Kidney (tissue), 14 donors: Measurements from ENCODE around the gene NDE1. TPM values are rescaled to one million over a fixed set of nuclear protein-coding genes. Genes with fewer than 3 reads are reported as not detected.
A peak's percentile ranks its signal among the peaks of the same experiment; 100 is the strongest.

Experiments
- DNase-seq, 5 donors: peaks; one replicate each; pipeline ENCODE4 v3.0.0-alpha.2; 2013 to 2020
- FAIRE-seq: peaks from 2 replicates; lab custom pipeline; 2012; peaks lifted over from hg19 to GRCh38; lab: Jason Lieb, UNC
- H3K27ac ChIP-seq, 2 donors: one replicate each; pipeline ENCODE4 v1.7.0; 2013; ENCODE audit warnings: low read depth in 2 of 2, low read length in 2 of 2, inconsistent platforms in 1 of 2
- H3K27me3 ChIP-seq: one replicate; pipeline ENCODE4 v1.7.1; 2013; ENCODE audit warnings: low read length, inconsistent platforms; ENCODE audit not compliant: control insufficient read depth, insufficient read depth
- H3K36me3 ChIP-seq, 3 donors: one replicate each; pipeline versions ENCODE4 v1.7.0 to v1.7.1; 2013; ENCODE audit warnings: low read length in 3 of 3, control low read depth in 1 of 3, inconsistent platforms in 1 of 3; ENCODE audit not compliant: insufficient read depth in 3 of 3, control insufficient read depth in 2 of 3
- H3K4me1 ChIP-seq, 3 donors: one replicate each; pipeline versions ENCODE4 v1.7.0 to v1.7.1; 2013; ENCODE audit warnings: low read length in 3 of 3, inconsistent platforms in 1 of 3, low read depth in 1 of 3; ENCODE audit not compliant: control insufficient read depth in 2 of 3, insufficient read depth in 2 of 3
- H3K4me3 ChIP-seq, 3 donors: one replicate each; pipeline versions ENCODE4 v1.7.0 to v1.8.1; 2013; ENCODE audit warnings: low read length in 3 of 3, control low read depth in 1 of 3, inconsistent platforms in 1 of 3
- H3K9ac ChIP-seq, 3 donors: one replicate each; pipeline versions ENCODE4 v1.7.0 to v1.7.1; 2013; ENCODE audit warnings: low read length in 3 of 3, control low read depth in 1 of 3, inconsistent platforms in 1 of 3
- H3K9me3 ChIP-seq, 3 donors: one replicate each; pipeline versions ENCODE4 v1.7.0 to v1.7.1; 2013; ENCODE audit warnings: low read length in 3 of 3, control low read depth in 1 of 3, inconsistent platforms in 1 of 3; ENCODE audit not compliant: control insufficient read depth in 2 of 3, insufficient read depth in 1 of 3
- intact Hi-C: fragments of 100-400 bp; cut with DNase I; formaldehyde crosslinking; loops from one replicate; pipeline ENCODE4 v1.11.1; 2022
- polyA plus RNA-seq: library from polyadenylated mRNA; stranded (reverse); fragments of 350-450 nt; fragmentation: Illumina TruSeq; extraction: RNeasy Lipid Tissue Mini Kit (QIAGEN cat#74804); gene quantifications from one replicate; pipeline ENCODE4 v1.2.3, GENCODE V29; 2014; ENCODE audit warnings: low read depth, low replicate concordance; ENCODE audit not compliant: insufficient read depth
- total RNA-seq: library from RNA; stranded (reverse); fragmentation: NEBNext Ultra II Directional; extraction: Animal tissue kit (Norgen Biotek cat#: 25700); gene quantifications from one replicate; pipeline ENCODE4 v1.2.1, GENCODE V29; 2021
- TF ChIP-seq, protein P1 (sequence below): IDR thresholded peaks from 3 replicates; pipeline ENCODE4 v1.5.1; 2012; ENCODE audit warnings: mild to moderate bottlenecking, moderate library complexity, borderline replicate concordance; ENCODE audit not compliant: insufficient read depth; ENCODE audit errors: extremely low read depth
- donor health status: control.
- donor health status: control.
- donor health status: control.
- donor health status: control.
- donor health status: control.
- donor health status: DM: yes; HTN: yes; CAD: no.
- donor health status: Normal renal cell carcinoma (clear cell type).

Gene NDE1
- total and polyA plus RNA-seq, 2 donors from 2014 or later = 4.6 to 31.7 TPM

GRCh38 chr16:15752717-15753488, 102.9 kb downstream of the NDE1 start:
- no peak overlapping the region for H3K27ac ChIP-seq
- H3K9ac ChIP-seq = no peak overlapping the region
- FAIRE-seq = no peak
- peak in 1 of 5 donors; percentile 15 for DNase-seq
- H3K4me1 ChIP-seq = no peaks in the 10 kb centered on the region
- no peak overlapping the region for H3K4me3 ChIP-seq
- H3K36me3 ChIP-seq = no peaks in the 10 kb centered on the region
- no peaks in the 10 kb centered on the region for H3K9me3 ChIP-seq
- H3K27me3 ChIP-seq = no peaks in the 10 kb centered on the region
- TF ChIP-seq, protein P1, sequence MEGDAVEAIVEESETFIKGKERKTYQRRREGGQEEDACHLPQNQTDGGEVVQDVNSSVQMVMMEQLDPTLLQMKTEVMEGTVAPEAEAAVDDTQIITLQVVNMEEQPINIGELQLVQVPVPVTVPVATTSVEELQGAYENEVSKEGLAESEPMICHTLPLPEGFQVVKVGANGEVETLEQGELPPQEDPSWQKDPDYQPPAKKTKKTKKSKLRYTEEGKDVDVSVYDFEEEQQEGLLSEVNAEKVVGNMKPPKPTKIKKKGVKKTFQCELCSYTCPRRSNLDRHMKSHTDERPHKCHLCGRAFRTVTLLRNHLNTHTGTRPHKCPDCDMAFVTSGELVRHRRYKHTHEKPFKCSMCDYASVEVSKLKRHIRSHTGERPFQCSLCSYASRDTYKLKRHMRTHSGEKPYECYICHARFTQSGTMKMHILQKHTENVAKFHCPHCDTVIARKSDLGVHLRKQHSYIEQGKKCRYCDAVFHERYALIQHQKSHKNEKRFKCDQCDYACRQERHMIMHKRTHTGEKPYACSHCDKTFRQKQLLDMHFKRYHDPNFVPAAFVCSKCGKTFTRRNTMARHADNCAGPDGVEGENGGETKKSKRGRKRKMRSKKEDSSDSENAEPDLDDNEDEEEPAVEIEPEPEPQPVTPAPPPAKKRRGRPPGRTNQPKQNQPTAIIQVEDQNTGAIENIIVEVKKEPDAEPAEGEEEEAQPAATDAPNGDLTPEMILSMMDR = no peak
- intact Hi-C loops = no loop called here

DNA sequence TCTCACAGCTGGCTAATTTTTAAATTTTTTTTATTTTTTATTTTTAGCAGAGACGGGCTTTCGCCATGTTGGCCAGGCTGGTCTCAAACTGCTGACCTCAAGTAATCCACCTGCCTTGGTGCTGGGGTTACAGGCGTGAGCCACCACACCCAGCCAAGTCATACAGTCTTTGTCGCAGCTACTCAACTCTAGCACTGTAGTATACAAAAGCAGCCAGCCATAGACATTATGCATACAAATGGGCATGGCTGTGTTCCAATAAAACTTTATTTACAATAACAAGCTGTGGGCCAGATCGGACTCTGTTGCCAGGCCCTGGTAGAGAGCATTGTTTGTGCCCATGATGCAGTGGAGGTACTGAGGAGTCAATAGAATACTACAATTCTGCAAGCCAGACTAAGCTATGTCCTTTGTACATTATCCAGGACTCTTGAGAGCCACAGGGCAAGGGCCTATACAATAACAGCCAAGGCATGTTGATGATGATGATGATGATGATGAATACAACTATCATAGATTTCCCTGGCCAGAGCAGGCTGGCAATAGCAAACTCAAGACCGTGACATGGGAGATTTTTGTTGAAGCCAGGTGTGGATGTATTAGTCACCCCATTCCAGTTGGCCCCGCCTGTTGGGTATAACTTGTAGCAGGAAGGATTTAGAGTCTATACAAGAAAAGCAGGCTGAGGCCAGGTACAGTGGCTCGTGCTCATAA, 104.9 kb downstream of the NDE1 start:
- DNase-seq (peak in 1 of 5 donors; percentile 4), FAIRE-seq (no peak)
- no peaks in the 10 kb centered on the region for H3K36me3 ChIP-seq
- no peaks in the 10 kb centered on the region for H3K4me1 ChIP-seq
- TF ChIP-seq, protein P1 = no peak
- intact Hi-C loops = no loop called here
- no peak overlapping the region for H3K9ac ChIP-seq
- no peak overlapping the region for H3K27ac ChIP-seq
- H3K27me3 ChIP-seq = no peaks in the 10 kb centered on the region
- H3K4me3 ChIP-seq = no peak overlapping the region
- H3K9me3 ChIP-seq = no peaks in the 10 kb centered on the region

DNA sequence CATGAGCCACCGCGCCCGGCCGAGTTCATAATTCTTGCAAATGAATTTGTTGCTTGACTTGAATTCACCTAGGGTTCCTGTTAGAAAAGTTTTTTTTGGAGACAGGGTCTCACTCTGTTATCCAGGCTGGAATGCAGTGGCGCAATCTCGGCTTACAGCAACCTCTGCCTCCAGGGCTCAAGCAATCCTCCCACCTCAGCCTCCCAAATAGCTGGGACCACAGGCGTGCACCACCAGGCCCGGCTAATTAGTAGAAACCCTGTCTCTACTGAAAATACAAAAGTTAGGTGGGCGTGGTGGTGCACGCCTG, 107.0 kb downstream of the NDE1 start:
- no peak overlapping the region for H3K4me3 ChIP-seq
- H3K4me1 ChIP-seq = no peaks in the 10 kb centered on the region
- no peaks in the 10 kb centered on the region for H3K36me3 ChIP-seq
- no peaks in the 10 kb centered on the region for H3K9me3 ChIP-seq
- no peak overlapping the region for H3K9ac ChIP-seq
- no peaks in the 10 kb centered on the region for H3K27me3 ChIP-seq
- intact Hi-C loops = no loop called here
- peak in 1 of 5 donors; percentile 12 for DNase-seq
- no peak for FAIRE-seq
- TF ChIP-seq, protein P1 = no peak
- H3K27ac ChIP-seq = no peak overlapping the region
